ENCODE results near the gene NEO1. TPM values are rescaled to one million over a fixed set of nuclear protein-coding genes. Genes with fewer than 3 reads are reported as not detected.

Gene NEO1
- polyA plus RNA-seq, 1 donor (not counting 4 experiments of a cell fraction or from before 2014, with no cell fraction given), result 4.4 TPM

DNA sequence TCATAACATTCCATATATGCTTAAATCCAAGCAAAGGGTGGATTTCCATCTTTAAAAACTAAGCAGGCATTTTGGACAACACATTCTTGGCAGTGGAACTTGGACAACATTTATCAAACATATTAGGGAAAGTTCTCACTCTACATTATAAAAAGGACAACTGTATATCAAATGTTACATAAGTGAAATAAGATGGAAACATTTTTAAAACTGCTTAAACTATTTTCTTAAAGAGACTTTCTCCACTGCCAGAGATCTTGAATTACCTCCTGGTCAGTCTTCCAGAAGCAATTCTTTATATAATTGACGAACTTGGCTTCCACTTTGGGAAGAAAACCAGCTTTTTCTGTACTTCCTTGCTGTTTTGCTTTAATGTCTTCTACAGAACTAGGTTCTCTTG is 109.3 kb downstream of the NEO1 start:
- H3K4me2 ChIP-seq (ENCODE audit: control insufficient read depth, extremely low read depth, insufficient read depth, low read depth, low read length), result no peak overlapping the region
- H3K79me2 ChIP-seq (ENCODE audit: control insufficient read depth, insufficient read depth, low read length), result no peaks in the 10 kb centered on the region
- FAIRE-seq (no peak), DNase-seq (ENCODE audit: low read depth, low spot score) (no peak)
- H3K9me1 ChIP-seq (ENCODE audit: control insufficient read depth, extremely low read depth, insufficient read depth, low read length), result no peaks in the 10 kb centered on the region
- H2AFZ ChIP-seq (ENCODE audit: control insufficient read depth, low read length), result no peak overlapping the region
- H3K36me3 ChIP-seq (ENCODE audit: control insufficient read depth in 2 of 2, extremely low read depth in 1 of 2, insufficient read depth in 2 of 2, low read length in 2 of 2), result no peaks in the 10 kb centered on the region
- dilution Hi-C loops (cut with MboI; ENCODE audit: extremely low pct_ligation_motif_present, low sequenced_read_pairs), result no loop called here
- no peak overlapping the region for H3K4me3 ChIP-seq (ENCODE audit: control insufficient read depth in 2 of 3, extremely low read depth in 1 of 3, insufficient read depth in 2 of 3, low read depth in 1 of 3, low read length in 3 of 3)
- H4K20me1 ChIP-seq (ENCODE audit: control insufficient read depth, extremely low read depth, insufficient read depth, low read length), result no peaks in the 10 kb centered on the region
- H3K4me1 ChIP-seq (ENCODE audit: control insufficient read depth, extremely low read depth, insufficient read depth, low read length), result no peaks in the 10 kb centered on the region
- H3K27me3 ChIP-seq (ENCODE audit: control insufficient read depth, extremely low read depth, insufficient read depth, low read length), result no peaks in the 10 kb centered on the region
- no peak for TF ChIP-seq EZH2 (IDR thresholded peaks at IDR 0.05; ENCODE audit: low read length)
- TF ChIP-seq, protein P1, sequence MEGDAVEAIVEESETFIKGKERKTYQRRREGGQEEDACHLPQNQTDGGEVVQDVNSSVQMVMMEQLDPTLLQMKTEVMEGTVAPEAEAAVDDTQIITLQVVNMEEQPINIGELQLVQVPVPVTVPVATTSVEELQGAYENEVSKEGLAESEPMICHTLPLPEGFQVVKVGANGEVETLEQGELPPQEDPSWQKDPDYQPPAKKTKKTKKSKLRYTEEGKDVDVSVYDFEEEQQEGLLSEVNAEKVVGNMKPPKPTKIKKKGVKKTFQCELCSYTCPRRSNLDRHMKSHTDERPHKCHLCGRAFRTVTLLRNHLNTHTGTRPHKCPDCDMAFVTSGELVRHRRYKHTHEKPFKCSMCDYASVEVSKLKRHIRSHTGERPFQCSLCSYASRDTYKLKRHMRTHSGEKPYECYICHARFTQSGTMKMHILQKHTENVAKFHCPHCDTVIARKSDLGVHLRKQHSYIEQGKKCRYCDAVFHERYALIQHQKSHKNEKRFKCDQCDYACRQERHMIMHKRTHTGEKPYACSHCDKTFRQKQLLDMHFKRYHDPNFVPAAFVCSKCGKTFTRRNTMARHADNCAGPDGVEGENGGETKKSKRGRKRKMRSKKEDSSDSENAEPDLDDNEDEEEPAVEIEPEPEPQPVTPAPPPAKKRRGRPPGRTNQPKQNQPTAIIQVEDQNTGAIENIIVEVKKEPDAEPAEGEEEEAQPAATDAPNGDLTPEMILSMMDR (optimal IDR thresholded peaks at IDR 0.05 in 1 of 3, IDR thresholded peaks at IDR 0.05 in 1 of 3, conservative IDR thresholded peaks at IDR 0.05 in 1 of 3; ENCODE audit: extremely low read depth in 1 of 3, insufficient read depth in 2 of 3, low read length in 3 of 3), result no peak
- H3K9ac ChIP-seq (ENCODE audit: control insufficient read depth, extremely low read depth, insufficient read depth, low read length), result no peak overlapping the region
- no peak overlapping the region for H3K27ac ChIP-seq (ENCODE audit: control insufficient read depth, insufficient read depth, low read length)
- no peaks in the 10 kb centered on the region for H3K9me3 ChIP-seq (ENCODE audit: control insufficient read depth, low read depth, low read length)

DNA sequence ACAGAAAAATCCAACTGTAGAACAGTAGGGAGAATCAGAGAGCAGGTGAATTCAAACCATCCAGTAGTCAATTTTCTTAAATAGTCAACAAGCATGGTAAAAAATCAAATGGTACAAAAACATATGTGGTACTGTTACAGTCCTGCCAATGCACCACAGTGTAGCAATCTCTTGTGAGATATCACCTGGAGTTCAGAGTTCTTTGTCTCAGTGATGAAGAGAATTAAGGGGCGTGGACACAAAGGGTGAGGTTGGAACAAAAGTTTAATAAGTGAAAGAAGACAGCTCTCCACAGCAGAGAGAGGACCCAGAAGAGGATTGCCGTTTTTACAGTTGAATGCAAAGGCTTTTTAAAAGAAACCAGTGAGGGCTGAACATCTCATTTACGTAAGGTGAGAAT is 113.2 kb downstream of the NEO1 start:
- Histone ChIP-seq H2AFZ (ENCODE audit: control insufficient read depth, low read length) (peak overlapping the region; percentile 47), H3K27ac (ENCODE audit: control insufficient read depth, insufficient read depth, low read length) (no peak overlapping the region), H3K9me1 (ENCODE audit: control insufficient read depth, extremely low read depth, insufficient read depth, low read length) (no peaks in the 10 kb centered on the region), H3K9me3 (ENCODE audit: control insufficient read depth, low read depth, low read length) (no peaks in the 10 kb centered on the region), H3K4me2 (ENCODE audit: control insufficient read depth, extremely low read depth, insufficient read depth, low read depth, low read length) (no peak overlapping the region), H4K20me1 (ENCODE audit: control insufficient read depth, extremely low read depth, insufficient read depth, low read length) (no peaks in the 10 kb centered on the region), H3K4me1 (ENCODE audit: control insufficient read depth, extremely low read depth, insufficient read depth, low read length) (no peaks in the 10 kb centered on the region), H3K4me3 (ENCODE audit: control insufficient read depth in 2 of 3, extremely low read depth in 1 of 3, insufficient read depth in 2 of 3, low read depth in 1 of 3, low read length in 3 of 3) (no peak overlapping the region), H3K36me3 (ENCODE audit: control insufficient read depth in 2 of 2, extremely low read depth in 1 of 2, insufficient read depth in 2 of 2, low read length in 2 of 2) (no peaks in the 10 kb centered on the region), H3K9ac (ENCODE audit: control insufficient read depth, extremely low read depth, insufficient read depth, low read length) (no peak overlapping the region), H3K79me2 (ENCODE audit: control insufficient read depth, insufficient read depth, low read length) (no peaks in the 10 kb centered on the region), H3K27me3 (ENCODE audit: control insufficient read depth, extremely low read depth, insufficient read depth, low read length) (no peaks in the 10 kb centered on the region)
- DNase-seq (ENCODE audit: low read depth, low spot score) (no peak), FAIRE-seq (no peak)
- dilution Hi-C loops (cut with MboI; ENCODE audit: extremely low pct_ligation_motif_present, low sequenced_read_pairs), result no loop called here
- TF ChIP-seq, protein P1 (optimal IDR thresholded peaks at IDR 0.05 in 1 of 3, IDR thresholded peaks at IDR 0.05 in 1 of 3, conservative IDR thresholded peaks at IDR 0.05 in 1 of 3; ENCODE audit: extremely low read depth in 1 of 3, insufficient read depth in 2 of 3, low read length in 3 of 3), result no peak
- TF ChIP-seq EZH2 (IDR thresholded peaks at IDR 0.05; ENCODE audit: low read length), result no peak

Measured in keratinocyte (primary cell).